PC-3 (cell line): Measurements from ENCODE around the gene ZNF213. TPM values are rescaled to one million over a fixed set of nuclear protein-coding genes. Genes with fewer than 3 reads are reported as not detected.
A peak's percentile ranks its signal among the peaks of the same experiment; 100 is the strongest.

Experiments
- ATAC-seq: fragments of 200-7000 bp; cut with Tn5 transposase; 2 replicates; pipeline ENCODE4 v1.9.1; 2020; ENCODE audit warnings: mild to moderate bottlenecking, moderate library complexity
- BruUV-seq: library from RNA; stranded (reverse); fragments of 400-500 nt; replicated peaks from 2 replicates; lab custom pipeline; 2021; lab: Mats Ljungman, UMichigan
- CTCF ChIA-PET: fragments of 300-600 bp; sonication (Branson Sonifier 250); formaldehyde crosslinking; loops from one replicate; lab custom pipeline; 2022; ENCODE audit warnings: antibody characterized with exemption; lab: Charles Lee
- POLR2A ChIA-PET: fragments of 300-600 bp; sonication (Branson Sonifier 250); formaldehyde crosslinking; loops from one replicate; lab custom pipeline; 2022; ENCODE audit warnings: antibody characterized with exemption; ENCODE audit not compliant: unreplicated experiment; lab: Charles Lee
- DNase-seq: peaks from one replicate; pipeline ENCODE4 v3.0.0-alpha.2; 2015
- H2AFZ ChIP-seq: fragments of 300-600 bp; sonication (generic); 2 replicates; pipeline ENCODE4 v1.6.0; 2016; ENCODE audit warnings: antibody characterized with exemption, low read length
- H3F3A ChIP-seq: fragments of 300-600 bp; sonication (generic); one replicate; pipeline ENCODE4 v1.6.0; 2017; ENCODE audit warnings: antibody characterized with exemption, low read length, control low read depth, mild to moderate bottlenecking; ENCODE audit not compliant: unreplicated experiment
- H3K27ac ChIP-seq: fragments of 300-600 bp; sonication (generic); 2 replicates; pipeline ENCODE4 v1.5.1; 2016; ENCODE audit warnings: mild to moderate bottlenecking, low read length
- H3K27me3 ChIP-seq: fragments of 300-600 bp; sonication (generic); 2 replicates; pipeline ENCODE4 v1.6.1; 2016; ENCODE audit warnings: low read length, mixed read lengths
- H3K36me3 ChIP-seq: fragments of 300-600 bp; sonication (generic); 2 replicates; pipeline ENCODE4 v1.6.1; 2016; ENCODE audit warnings: low read depth, mixed run types, low read length, mixed read lengths
- H3K4me1 ChIP-seq: fragments of 300-600 bp; sonication (generic); 2 replicates; pipeline ENCODE4 v1.5.1; 2016; ENCODE audit warnings: low read length; ENCODE audit not compliant: insufficient read depth
- H3K4me2 ChIP-seq: fragments of 300-600 bp; sonication (generic); 2 replicates; pipeline ENCODE4 v1.6.0; 2016; ENCODE audit warnings: low read length
- H3K4me3 ChIP-seq: fragments of 300-600 bp; sonication (generic); 2 replicates; pipeline ENCODE4 v1.5.1; 2016; ENCODE audit warnings: mild to moderate bottlenecking, low read length, mixed read lengths
- H3K79me2 ChIP-seq: fragments of 300-600 bp; sonication (generic); 2 replicates; pipeline ENCODE4 v1.6.1; 2017; ENCODE audit warnings: low read length, mixed read lengths
- H3K9ac ChIP-seq: fragments of 300-600 bp; sonication (generic); 2 replicates; pipeline ENCODE4 v1.6.0; 2016; ENCODE audit warnings: mild to moderate bottlenecking, low read length
- H3K9me2 ChIP-seq: fragments of 300-600 bp; sonication (generic); replicated peaks from 2 replicates; pipeline ENCODE4 v1.6.1; 2016; ENCODE audit warnings: mixed run types, low read length, mixed read lengths
- H3K9me3 ChIP-seq: fragments of 300-600 bp; sonication (generic); 2 replicates; pipeline ENCODE4 v1.6.1; 2016; ENCODE audit warnings: low read length, mixed read lengths
- H4K20me1 ChIP-seq: fragments of 300-600 bp; sonication (generic); 2 replicates; pipeline ENCODE4 v1.6.1; 2016; ENCODE audit warnings: low read length, mixed read lengths
- CTCF ChIP-seq: fragments of 300-600 bp; sonication (generic); conservative IDR thresholded peaks from 2 replicates; pipeline ENCODE4 v1.5.1; 2017; ENCODE audit warnings: antibody characterized with exemption, low read depth, mild to moderate bottlenecking, low read length
- EZH2 ChIP-seq: fragments of 300-600 bp; sonication (generic); IDR thresholded peaks from one replicate; pipeline ENCODE4 v1.6.1; 2017; ENCODE audit warnings: antibody characterized with exemption, mild to moderate bottlenecking, low read length; ENCODE audit not compliant: unreplicated experiment
- EZH2phosphoT487 ChIP-seq: fragments of 300-600 bp; sonication (generic); IDR thresholded peaks from 2 replicates; pipeline ENCODE4 v1.6.1; 2018; ENCODE audit warnings: mild to moderate bottlenecking, antibody characterized with exemption, low read length, borderline replicate concordance
- intact Hi-C: fragments of 100-400 bp; cut with micrococcal nuclease; formaldehyde crosslinking; loops from 2 replicates; pipeline ENCODE4 v1.9.0; 2023
- total RNA-seq: library from RNA; depleted of rRNA; stranded (reverse); fragments of >200 nt; gene quantifications from 2 replicates; pipeline ENCODE4 v1.2.3, GENCODE V29; 2014

Gene ZNF213
- total RNA-seq, 1 experiment from 2014 or later: 3.6 TPM

- Histone ChIP-seq H3K36me3 (no peaks in the 10 kb centered on the region), H3K4me2 (no peak overlapping the region), H3K9ac (no peak overlapping the region), H3K9me2 (no peaks in the 10 kb centered on the region), H3K9me3 (no peaks in the 10 kb centered on the region), H3K27me3 (no peaks in the 10 kb centered on the region), H3K79me2 (no peaks in the 10 kb centered on the region), H4K20me1 (no peaks in the 10 kb centered on the region), H3K27ac (no peak overlapping the region), H3K4me1 (no peaks in the 10 kb centered on the region), H3K4me3 (no peak overlapping the region), H3F3A (no peaks in the 10 kb centered on the region), H2AFZ (no peak overlapping the region)
- intact Hi-C loops: no loop called here
- DNase-seq (no peak), ATAC-seq (no peak)
- POLR2A ChIA-PET: no interaction called here
- no TSS peak for BruUV-seq
- no peak for TF ChIP-seq EZH2phosphoT487
- no peak for TF ChIP-seq EZH2
- no peak for TF ChIP-seq CTCF
- CTCF ChIA-PET: no interaction called here
Measured at GRCh38 chr16:3086596-3087242, 48.1 kb upstream of the ZNF213 start.

- H3K79me2 ChIP-seq: no peaks in the 10 kb centered on the region
- H3K4me3 ChIP-seq: no peak overlapping the region
- intact Hi-C loops: no loop called here
- ChIA-PET POLR2A (no interaction called here), CTCF (interaction anchor here (0.6 kb wide), 1 partner anchor 11 kb away, joined by 13 read pairs; no protein-coding TSS in a partner anchor)
- no peaks in the 10 kb centered on the region for H3K4me1 ChIP-seq
- H3K27me3 ChIP-seq: no peaks in the 10 kb centered on the region
- ATAC-seq: no peak
- no peaks in the 10 kb centered on the region for H3K9me3 ChIP-seq
- DNase-seq: no peak
- H2AFZ ChIP-seq: no peak overlapping the region
- no TSS peak for BruUV-seq
- H3K9ac ChIP-seq: no peak overlapping the region
- TF ChIP-seq EZH2 (no peak), CTCF (peak; percentile 39; the same call in 1 of the 2 replicates)
- H3K4me2 ChIP-seq: no peak overlapping the region
- no peaks in the 10 kb centered on the region for H4K20me1 ChIP-seq
- no peaks in the 10 kb centered on the region for H3K36me3 ChIP-seq
- no peak overlapping the region for H3K27ac ChIP-seq
- no peaks in the 10 kb centered on the region for H3K9me2 ChIP-seq
- H3F3A ChIP-seq: no peaks in the 10 kb centered on the region
Measured at GRCh38 chr16:3087243-3088235, 47.3 kb upstream of the ZNF213 start.
